ENCODE results near the gene KLHDC8B. TPM values are rescaled to one million over a fixed set of nuclear protein-coding genes. Genes with fewer than 3 reads are reported as not detected.

Gene KLHDC8B
- total RNA-seq, 1 experiment from 2014 or later, result 13.5 TPM

GRCh38 chr3:49198611-49199230 lies 27.3 kb downstream of the KLHDC8B start:
- H3K4me3 Mint-ChIP-seq, result no peak overlapping the region
- Histone ChIP-seq H3K79me2 (ENCODE audit: insufficient read depth, low read length) (no peaks in the 10 kb centered on the region), H2BK12ac (ENCODE audit: insufficient read length, low read depth, low read length) (no peak overlapping the region), H3K14ac (ENCODE audit: insufficient read depth, low read length) (no peak overlapping the region), H2BK20ac (ENCODE audit: low read depth, low read length, poor library complexity, severe bottlenecking) (no peak overlapping the region), H3K27me3 (ENCODE audit: insufficient read depth, low read length) (no peaks in the 10 kb centered on the region), H4K5ac (ENCODE audit: insufficient read length, low read depth, low read length) (no peak overlapping the region), H3K27ac (ENCODE audit: insufficient read length, low read depth, low read length) (no peak overlapping the region), H3K4me2 (ENCODE audit: insufficient read depth, insufficient read length, low read length) (no peak overlapping the region), H3K9ac (ENCODE audit: extremely low read depth, insufficient read length, low read length) (no peak overlapping the region), H2AFZ (ENCODE audit: low read length) (no peak overlapping the region), H2BK5ac (ENCODE audit: insufficient read length, low read length) (no peak overlapping the region), H3K4me1 (ENCODE audit: insufficient read depth, low read length) (no peaks in the 10 kb centered on the region), H2AK5ac (ENCODE audit: insufficient read length, low read length) (no peak overlapping the region), H4K91ac (ENCODE audit: insufficient read length, low read depth, low read length) (no peak overlapping the region), H3K23me2 (ENCODE audit: insufficient read length, low read depth, low read length, poor library complexity, severe bottlenecking) (no peaks in the 10 kb centered on the region), H2BK15ac (ENCODE audit: low read depth, low read length) (no peak overlapping the region), H3K79me1 (ENCODE audit: insufficient read depth, low read depth, low read length, poor library complexity, severe bottlenecking) (no peaks in the 10 kb centered on the region), H4K20me1 (ENCODE audit: control insufficient read depth, insufficient read depth, insufficient read length) (no peaks in the 10 kb centered on the region), H2BK120ac (ENCODE audit: low read depth, low read length, poor library complexity, severe bottlenecking) (no peak overlapping the region), H3T11ph (ENCODE audit: low read length) (no peak overlapping the region), H3K18ac (ENCODE audit: insufficient read length, low read depth, low read length) (no peak overlapping the region), H3K4ac (ENCODE audit: low read depth, low read length) (no peak overlapping the region), H3K56ac (ENCODE audit: insufficient read length, low read depth, low read length) (no peak overlapping the region), H4K8ac (replicated peaks; ENCODE audit: insufficient read length, low read depth, low read length) (no peak overlapping the region), H3K9me3 (ENCODE audit: control insufficient read depth, low read depth, low read length) (no peaks in the 10 kb centered on the region), H3K23ac (ENCODE audit: insufficient read length, low read depth, low read length) (no peak overlapping the region)
- DNase-seq, result no peak
- peaks cover 9% of the 10 kb centered on the region; the same call in 1 of the 2 replicates for H3K27me3 Mint-ChIP-seq (ENCODE audit: low read depth)
- TF ChIP-seq CTCF (conservative IDR thresholded peaks at IDR 0.05), result no peak
- no CpG with 5 or more reads among the region's 24 CpGs for WGBS (ENCODE audit: extremely low coverage, insufficient read length, low lambda C conversion rate)
- no peaks in the 10 kb centered on the region for H3K4me1 Mint-ChIP-seq
- H3K9me3 Mint-ChIP-seq, result peaks cover 0 to 3% of the 10 kb centered on the region in 2 experiments; a peak in 1 of 5 replicates
- H3K36me3 Mint-ChIP-seq (ENCODE audit: insufficient read depth in 1 of 3, low read depth in 3 of 3), result no peaks in the 10 kb centered on the region
- H3K27ac Mint-ChIP-seq, result peak overlapping the region in 1 of 3 experiments; percentile 57; a peak in 2 of 7 replicates
